Liver (tissue), 9 donors: ENCODE results near the gene HSD17B3. TPM values are rescaled to one million over a fixed set of nuclear protein-coding genes. Genes with fewer than 3 reads are reported as not detected.

Experiments
- DNase-seq: peaks from one replicate; pipeline ENCODE4 v3.0.0-alpha.2; 2017; ENCODE audit warnings: low spot score
- H3K27ac ChIP-seq, 2 donors: one replicate each; pipeline ENCODE4 v1.7.0; 2013; ENCODE audit warnings: inconsistent platforms in 2 of 2, low read length in 2 of 2, control low read depth in 1 of 2, low read depth in 1 of 2, mild to moderate bottlenecking in 1 of 2
- H3K27me3 ChIP-seq, 4 donors: one replicate each; pipeline versions ENCODE4 v1.6.1 to v1.7.0; 2013; ENCODE audit warnings: low read length in 3 of 4, inconsistent platforms in 1 of 4, mild to moderate bottlenecking in 1 of 4, moderate library complexity in 1 of 4; ENCODE audit not compliant: control insufficient read depth in 4 of 4, insufficient read depth in 4 of 4
- H3K36me3 ChIP-seq, 4 donors: one replicate each; pipeline versions ENCODE4 v1.6.1 to v1.7.0; 2013; ENCODE audit warnings: low read length in 3 of 4, mild to moderate bottlenecking in 3 of 4, low read depth in 1 of 4, moderate library complexity in 1 of 4; ENCODE audit not compliant: control insufficient read depth in 4 of 4, insufficient read depth in 3 of 4
- H3K4me1 ChIP-seq, 4 donors: one replicate each; pipeline versions ENCODE4 v1.6.1 to v1.7.0; 2013; ENCODE audit warnings: low read length in 3 of 4, mild to moderate bottlenecking in 3 of 4, moderate library complexity in 1 of 4; ENCODE audit not compliant: control insufficient read depth in 4 of 4, insufficient read depth in 4 of 4
- H3K4me3 ChIP-seq, 3 donors: one replicate each; pipeline versions ENCODE4 v1.6.1 to v1.7.0; 2013; ENCODE audit warnings: low read length in 3 of 3, control low read depth in 1 of 3, low read depth in 1 of 3, mild to moderate bottlenecking in 1 of 3
- H3K9ac ChIP-seq, 2 donors: one replicate each; pipeline ENCODE4 v1.7.0; 2013; ENCODE audit warnings: low read length in 2 of 2, mild to moderate bottlenecking in 2 of 2, moderate library complexity in 2 of 2, control low read depth in 1 of 2, low read depth in 1 of 2
- H3K9me3 ChIP-seq, 4 donors: one replicate each; pipeline versions ENCODE4 v1.6.1 to v1.7.0; 2013; ENCODE audit warnings: low read length in 3 of 4; ENCODE audit not compliant: control insufficient read depth in 4 of 4
- ATF3 ChIP-seq: IDR thresholded peaks from 2 replicates; pipeline ENCODE4 v1.6.1; 2016; ENCODE audit warnings: antibody characterized with exemption
- EGR1 ChIP-seq, 2 donors: IDR thresholded peaks; 2 replicates each; pipeline ENCODE4 v1.6.1; 2016 to 2018; ENCODE audit warnings: antibody characterized with exemption in 2 of 2, low read depth in 2 of 2
- FOXA1 ChIP-seq: IDR thresholded peaks from 2 replicates; pipeline ENCODE4 v1.6.1; 2016; ENCODE audit warnings: antibody characterized with exemption
- JUND ChIP-seq, 2 donors: IDR thresholded peaks; 2 replicates each; pipeline ENCODE4 v1.6.1; 2016; ENCODE audit warnings: antibody characterized with exemption in 2 of 2
- MAX ChIP-seq: IDR thresholded peaks from 2 replicates; pipeline ENCODE4 v1.6.1; 2016; ENCODE audit warnings: antibody characterized with exemption
- NR2F2 ChIP-seq: IDR thresholded peaks from 2 replicates; pipeline ENCODE4 v1.6.1; 2016; ENCODE audit warnings: antibody characterized with exemption
- RAD21 ChIP-seq, 2 donors: IDR thresholded peaks; 2 replicates each; pipeline ENCODE4 v1.6.1; 2016; ENCODE audit warnings: antibody characterized with exemption in 2 of 2, mild to moderate bottlenecking in 2 of 2
- RXRA ChIP-seq, 2 donors: IDR thresholded peaks; 2 replicates each; pipeline ENCODE4 v1.6.1; 2017 to 2018; ENCODE audit warnings: antibody characterized with exemption in 2 of 2, mild to moderate bottlenecking in 1 of 2
- SP1 ChIP-seq: IDR thresholded peaks from 2 replicates; pipeline ENCODE4 v1.6.1; 2018; ENCODE audit warnings: antibody characterized with exemption, mild to moderate bottlenecking
- TAF1 ChIP-seq: conservative IDR thresholded peaks from 2 replicates; pipeline ENCODE4 v1.6.1; 2016; ENCODE audit warnings: antibody characterized with exemption, mild to moderate bottlenecking
- YY1 ChIP-seq: IDR thresholded peaks from 2 replicates; pipeline ENCODE4 v1.6.1; 2016; ENCODE audit warnings: antibody characterized with exemption, mild to moderate bottlenecking
- ZBTB33 ChIP-seq: IDR thresholded peaks from 2 replicates; pipeline ENCODE4 v1.6.1; 2016; ENCODE audit warnings: antibody characterized with exemption
- WGBS: extraction: QIAGEN DNeasy Blood & Tissue Kit; methylation state at CpG from one replicate; pipeline ENCODE4 v1.1.7; 2013; 5-methylcytosine and 5-hydroxymethylcytosine counted together
- polyA plus RNA-seq, 2 donors: library from polyadenylated mRNA; stranded (reverse) in 1 of 2; unstranded in 1 of 2; fragments of 200-250 nt in 1 of 2; fragments of >200 nt in 1 of 2; fragmentation: Nextera tagmentation in 1 of 2; extraction: Ambion mirVana in 1 of 2; gene quantifications; one replicate each; pipeline versions ENCODE4 v1.2.1 to v1.2.3, GENCODE V29; 2013 to 2015
- total RNA-seq, 2 donors: library from RNA; depleted of rRNA; stranded (reverse); fragments of >200 nt; gene quantifications; one replicate each; pipeline ENCODE4 v1.2.3, GENCODE V29; 2014
- donor health status: healthy.
- donor health status: healthy.
- donor health status: healthy.
- donor health status: healthy.
- donor health status: healthy.

HSD17B3 gene
- 1 to 10 TPM in 1 of 2 donors, under 1 TPM in 1; 0.75 to 1.1 TPM for total RNA-seq
- polyA plus RNA-seq = 1 to 10 TPM in 1 of 2 donors, under 1 TPM in 1; 0.83 to 1.6 TPM

DNA sequence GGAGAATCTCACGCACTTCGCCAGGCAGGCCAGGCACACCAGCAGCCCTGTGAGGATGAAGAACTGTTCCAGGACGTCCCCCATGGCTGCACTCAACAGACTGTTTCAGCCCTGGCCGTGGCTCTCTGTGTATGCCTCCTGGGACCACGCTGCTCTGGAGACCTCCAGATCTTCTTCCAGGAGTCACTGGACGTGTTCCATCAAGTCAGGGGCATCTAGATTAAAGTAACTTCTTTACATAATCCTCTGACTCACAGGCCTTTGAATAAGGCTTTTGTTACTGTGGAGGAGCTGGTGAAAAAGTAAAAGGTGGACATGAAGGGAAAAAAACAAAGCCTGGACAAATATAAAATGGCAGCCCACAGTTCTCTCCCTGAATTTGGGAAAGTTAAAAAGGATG lies at the start of gene HSD17B3:
Gene HSD17B3, minus strand, starts transcription at position 156 of the 400 bp plus-strand sequence. Its CDS starts 72 bp downstream, at position 84.
- WGBS = 89% methylated on average over 6 of the region's 6 CpGs
- H3K4me1 ChIP-seq = no peaks in the 10 kb centered on the region
- H3K27me3 ChIP-seq = no peaks in the 10 kb centered on the region
- no peak for DNase-seq
- no peak within 1 kb of the TSS for H3K27ac ChIP-seq
- no peaks in the 10 kb centered on the region for H3K9me3 ChIP-seq
- no peaks in the 10 kb centered on the region for H3K36me3 ChIP-seq
- TF ChIP-seq ATF3 (no peak), NR2F2 (no peak), RAD21 (IDR thresholded peaks at IDR 0.05) (no peak), EGR1 (IDR thresholded peaks at IDR 0.05; ENCODE audit: low read depth in 2 of 2) (no peak), MAX (no peak)
- no peak within 1 kb of the TSS for H3K9ac ChIP-seq
- no peak within 1 kb of the TSS for H3K4me3 ChIP-seq

DNA sequence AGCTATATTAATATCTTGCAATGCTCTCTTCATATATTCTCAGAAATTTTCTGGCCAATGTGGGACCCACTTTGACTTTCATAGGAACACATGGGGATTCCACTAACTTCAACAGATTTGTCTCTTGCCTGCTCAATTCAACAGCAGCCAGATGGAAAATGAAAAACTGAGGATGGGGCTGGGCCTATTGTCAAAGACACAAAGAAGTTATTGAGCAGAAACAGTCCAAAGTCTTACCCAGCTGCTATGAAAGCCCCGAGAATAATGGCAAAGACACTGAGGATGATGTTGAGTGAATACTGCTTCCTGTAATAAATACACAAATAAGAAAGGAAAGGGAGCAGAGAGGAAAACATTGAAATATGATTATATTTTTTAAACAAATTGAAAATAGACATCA lies 48.9 kb upstream of the HSD17B3 start:
- Histone ChIP-seq H3K36me3 (peaks cover 11 to 27% (median 21%) of the 10 kb centered on the region in 4 donors), H3K4me3 (no peak overlapping the region)
- TF ChIP-seq RAD21 (IDR thresholded peaks at IDR 0.05) = no peak
- no peak for TF ChIP-seq MAX
- TF ChIP-seq YY1 = no peak
- TF ChIP-seq JUND (IDR thresholded peaks at IDR 0.05) = no peak
- no peak for TF ChIP-seq RXRA (IDR thresholded peaks at IDR 0.05)
- TF ChIP-seq NR2F2 = no peak
- TF ChIP-seq TAF1 = no peak

DNA sequence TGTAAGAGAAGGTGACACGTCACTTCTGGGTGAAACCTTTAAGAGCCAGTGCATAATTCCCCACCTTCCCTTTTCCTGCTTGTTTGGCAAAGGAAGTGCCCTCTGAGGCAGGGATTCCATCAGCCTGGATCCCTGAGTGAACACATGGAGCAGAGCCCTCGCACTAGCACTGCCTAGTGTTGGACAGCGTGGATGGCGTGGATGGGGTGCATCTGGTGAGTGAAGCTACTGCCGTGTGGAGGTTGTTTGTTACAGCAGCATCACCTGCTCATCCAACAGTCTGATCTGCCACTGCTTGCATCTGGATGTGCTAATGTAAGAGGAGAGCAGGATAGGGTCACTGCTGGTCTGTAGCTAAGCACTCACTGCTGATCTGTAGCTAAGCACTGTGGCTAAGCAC lies 46.3 kb upstream of the HSD17B3 start:
- WGBS = 98% methylated on average over 5 of the region's 5 CpGs
- DNase-seq = no peak

More for the DNA sequence above, 48.9 kb upstream of the HSD17B3 start:
- Histone ChIP-seq H3K9me3 (peaks cover 0 to 5% (median 0%) of the 10 kb centered on the region in 4 donors), H3K27me3 (no peaks in the 10 kb centered on the region), H3K9ac (no peak overlapping the region), H3K4me1 (no peaks in the 10 kb centered on the region), H3K27ac (no peak overlapping the region)
- WGBS = 91% methylated on average over 1 of the region's 1 CpG
- DNase-seq = no peak

More for the DNA sequence above, 46.3 kb upstream of the HSD17B3 start:
- no peak overlapping the region for H3K4me3 ChIP-seq
- H3K27ac ChIP-seq = no peak overlapping the region
- H3K9ac ChIP-seq = no peak overlapping the region
- H3K4me1 ChIP-seq = peaks cover 0 to 4% (median 1%) of the 10 kb centered on the region in 4 donors
- peaks cover 0 to 5% (median 0%) of the 10 kb centered on the region in 4 donors for H3K9me3 ChIP-seq
- TF ChIP-seq TAF1 (no peak), SP1 (no peak), YY1 (no peak), FOXA1 (no peak), RAD21 (IDR thresholded peaks at IDR 0.05) (no peak), ZBTB33 (no peak)
- no peaks in the 10 kb centered on the region for H3K27me3 ChIP-seq
- H3K36me3 ChIP-seq = peaks cover 2 to 20% (median 13%) of the 10 kb centered on the region in 4 donors
